CD14-positive monocyte (primary cell): ENCODE data around the gene DZANK1. TPM values are rescaled to one million over a fixed set of nuclear protein-coding genes. Genes with fewer than 3 reads are reported as not detected.

Source experiments
- DNase-seq, 3 donors: peaks; one replicate each; pipeline ENCODE4 v3.0.0-alpha.2; 2011 to 2022
- H2AFZ ChIP-seq: 2 replicates; pipeline ENCODE4 v1.6.0; 2012; ENCODE audit warnings: mild to moderate bottlenecking, low read depth, low read length, inconsistent platforms; ENCODE audit not compliant: insufficient read depth, poor library complexity, severe bottlenecking
- H3K27ac ChIP-seq, 2 donors: 1 replicate in 1 of 2; 2 replicates in 1 of 2; pipeline ENCODE4 v1.5.1; 2012 to 2013; ENCODE audit warnings: low read length in 2 of 2, control low read depth in 1 of 2, inconsistent platforms in 1 of 2, low read depth in 1 of 2, mild to moderate bottlenecking in 1 of 2
- H3K27me3 ChIP-seq, 2 donors: one replicate each; pipeline versions ENCODE4 v1.6.0 to v1.6.1; 2011 to 2013; ENCODE audit warnings: low read length in 2 of 2; ENCODE audit not compliant: control insufficient read depth in 2 of 2, insufficient read depth in 2 of 2
- H3K36me3 ChIP-seq, 2 donors: replicated peaks in 1 of 2; 1 replicate in 1 of 2; 2 replicates in 1 of 2; pipeline versions ENCODE4 v1.5.1 to v1.6.1; 2012 to 2013; ENCODE audit warnings: low read length in 2 of 2, control low read depth in 1 of 2, inconsistent platforms in 1 of 2, mild to moderate bottlenecking in 1 of 2; ENCODE audit not compliant: insufficient read depth in 2 of 2, control insufficient read depth in 1 of 2
- H3K4me1 ChIP-seq, 2 donors: 1 replicate in 1 of 2; 2 replicates in 1 of 2; pipeline versions ENCODE4 v1.5.1 to v1.6.1; 2012 to 2013; ENCODE audit warnings: low read length in 2 of 2, control low read depth in 1 of 2, inconsistent platforms in 1 of 2, mild to moderate bottlenecking in 1 of 2, moderate library complexity in 1 of 2; ENCODE audit not compliant: insufficient read depth in 2 of 2, control insufficient read depth in 1 of 2
- H3K4me2 ChIP-seq: replicated peaks from 2 replicates; pipeline ENCODE3; 2012; ENCODE audit warnings: low read length, moderate library complexity, mild to moderate bottlenecking; ENCODE audit not compliant: poor library complexity, severe bottlenecking; ENCODE audit errors: extremely low read depth
- H3K4me3 ChIP-seq, 3 experiments: fragments of 200-600 bp in 1 of 3; sonication (generic) in 1 of 3; replicated peaks in 1 of 3; 1 replicate in 2 of 3; 2 replicates in 1 of 3; pipeline ENCODE4 v1.5.1; 2011 to 2013; ENCODE audit warnings: low read length in 3 of 3, mild to moderate bottlenecking in 3 of 3, control low read depth in 2 of 3, low read depth in 2 of 3, inconsistent platforms in 1 of 3, moderate library complexity in 1 of 3
- H3K79me2 ChIP-seq: 2 replicates; pipeline ENCODE4 v1.6.0; 2012; ENCODE audit warnings: mild to moderate bottlenecking, control low read depth, inconsistent platforms, low read length, moderate library complexity; ENCODE audit not compliant: insufficient read depth
- H3K9ac ChIP-seq: 2 replicates; pipeline ENCODE4 v1.6.0; 2017; ENCODE audit warnings: low read length, mild to moderate bottlenecking; ENCODE audit not compliant: insufficient read depth, poor library complexity, severe bottlenecking
- H3K9me3 ChIP-seq, 2 donors: replicated peaks in 1 of 2; 1 replicate in 1 of 2; 2 replicates in 1 of 2; pipeline versions ENCODE4 v1.5.1 to v1.6.1; 2012 to 2013; ENCODE audit warnings: low read length in 2 of 2, control low read depth in 1 of 2; ENCODE audit not compliant: control insufficient read depth in 1 of 2, insufficient read depth in 1 of 2
- H4K20me1 ChIP-seq: 2 replicates; pipeline ENCODE4 v1.6.0; 2012; ENCODE audit warnings: mild to moderate bottlenecking, low read length, control low read depth, moderate library complexity; ENCODE audit not compliant: insufficient read depth
- H3K27ac Mint-ChIP-seq, 7 donors: one replicate each; pipeline ENCODE4 v1.8.0; 2020; ENCODE audit warnings: mild to moderate bottlenecking in 7 of 7, mixed read lengths in 7 of 7, moderate library complexity in 6 of 7, inconsistent platforms in 2 of 7
- H3K27me3 Mint-ChIP-seq, 3 donors: one replicate each; pipeline ENCODE4 v1.8.0; 2021 to 2022; ENCODE audit warnings: low read depth in 3 of 3, mild to moderate bottlenecking in 3 of 3, mixed read lengths in 3 of 3, moderate library complexity in 3 of 3, inconsistent platforms in 1 of 3
- H3K36me3 Mint-ChIP-seq, 2 donors: one replicate each; pipeline ENCODE4 v1.8.0; 2020; ENCODE audit warnings: mixed read lengths in 2 of 2, inconsistent platforms in 1 of 2, mild to moderate bottlenecking in 1 of 2
- H3K4me1 Mint-ChIP-seq: one replicate; pipeline ENCODE4 v1.8.0; 2020; ENCODE audit warnings: mild to moderate bottlenecking, mixed read lengths
- H3K4me3 Mint-ChIP-seq, 2 donors: one replicate each; pipeline ENCODE4 v1.8.0; 2020; ENCODE audit warnings: mild to moderate bottlenecking in 2 of 2, mixed read lengths in 2 of 2, moderate library complexity in 1 of 2
- H3K9me3 Mint-ChIP-seq, 7 donors: one replicate each; pipeline ENCODE4 v1.8.0; 2020 to 2022; ENCODE audit warnings: mixed read lengths in 7 of 7, mild to moderate bottlenecking in 6 of 7, moderate library complexity in 6 of 7, inconsistent platforms in 2 of 7
- WGBS: methylation state at CpG from one replicate; pipeline ENCODE4 v1.1.5; 2013; ENCODE audit warnings: missing lambda C conversion rate; ENCODE audit not compliant: insufficient coverage; 5-methylcytosine and 5-hydroxymethylcytosine counted together
- intact Hi-C, 2 donors: fragments of 100-400 bp; cut with micrococcal nuclease; formaldehyde crosslinking; loops; one replicate each; pipeline versions ENCODE4 v1.15.0 to v1.15.1; 2023
- polyA plus RNA-seq, 3 donors: library from polyadenylated mRNA; depleted of rRNA in 1 of 3; unstranded in 2 of 3; stranded (reverse) in 1 of 3; fragments of 300-500 nt in 2 of 3; fragments of >200 nt in 1 of 3; fragmentation: Illumina TruSeq in 2 of 3; gene quantifications; 1 replicate in 2 of 3; 2 replicates in 1 of 3; pipeline ENCODE4 v1.2.3, GENCODE V29; 2012 to 2021
- TF ChIP-seq, protein P1 (sequence below): fragments of 200-600 bp; IDR thresholded peaks from one replicate; pipeline ENCODE4 v1.8.0; 2022; ENCODE audit warnings: antibody characterized with exemption, mild to moderate bottlenecking

Gene DZANK1
- polyA plus RNA-seq, 3 donors, result 0.17 to 1.3 (median 0.69) TPM

DNA sequence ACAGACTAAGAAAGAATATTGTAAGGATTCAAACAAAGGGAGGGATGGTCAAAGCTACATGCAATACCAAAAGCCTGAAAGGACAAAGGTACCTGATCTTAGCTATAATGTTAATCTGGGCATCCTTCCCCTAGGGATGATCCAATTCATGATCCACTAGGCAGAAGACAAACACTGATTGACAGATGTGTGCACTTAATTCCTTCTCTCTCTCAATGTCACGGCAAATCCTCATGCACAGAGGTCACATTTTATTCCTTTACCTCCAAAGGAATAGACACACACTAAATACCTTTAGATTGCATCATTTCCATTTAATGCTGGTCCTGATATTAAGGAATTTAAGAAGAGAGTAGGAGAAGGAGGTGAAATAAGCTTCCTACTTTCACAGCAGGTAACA, 105.2 kb downstream of the DZANK1 start:
- Histone ChIP-seq H2AFZ (no peak overlapping the region), H3K4me3 (no peak overlapping the region), H3K4me2 (no peak overlapping the region), H3K9me3 (no peaks in the 10 kb centered on the region), H3K79me2 (no peaks in the 10 kb centered on the region), H3K9ac (no peak overlapping the region), H3K27me3 (no peaks in the 10 kb centered on the region), H3K27ac (no peak overlapping the region), H3K4me1 (no peaks in the 10 kb centered on the region), H3K36me3 (no peaks in the 10 kb centered on the region), H4K20me1 (no peaks in the 10 kb centered on the region)
- peaks cover 1 to 4% (median 1%) of the 10 kb centered on the region in 3 donors for H3K27me3 Mint-ChIP-seq
- no peak overlapping the region for H3K4me3 Mint-ChIP-seq
- TF ChIP-seq, protein P1, sequence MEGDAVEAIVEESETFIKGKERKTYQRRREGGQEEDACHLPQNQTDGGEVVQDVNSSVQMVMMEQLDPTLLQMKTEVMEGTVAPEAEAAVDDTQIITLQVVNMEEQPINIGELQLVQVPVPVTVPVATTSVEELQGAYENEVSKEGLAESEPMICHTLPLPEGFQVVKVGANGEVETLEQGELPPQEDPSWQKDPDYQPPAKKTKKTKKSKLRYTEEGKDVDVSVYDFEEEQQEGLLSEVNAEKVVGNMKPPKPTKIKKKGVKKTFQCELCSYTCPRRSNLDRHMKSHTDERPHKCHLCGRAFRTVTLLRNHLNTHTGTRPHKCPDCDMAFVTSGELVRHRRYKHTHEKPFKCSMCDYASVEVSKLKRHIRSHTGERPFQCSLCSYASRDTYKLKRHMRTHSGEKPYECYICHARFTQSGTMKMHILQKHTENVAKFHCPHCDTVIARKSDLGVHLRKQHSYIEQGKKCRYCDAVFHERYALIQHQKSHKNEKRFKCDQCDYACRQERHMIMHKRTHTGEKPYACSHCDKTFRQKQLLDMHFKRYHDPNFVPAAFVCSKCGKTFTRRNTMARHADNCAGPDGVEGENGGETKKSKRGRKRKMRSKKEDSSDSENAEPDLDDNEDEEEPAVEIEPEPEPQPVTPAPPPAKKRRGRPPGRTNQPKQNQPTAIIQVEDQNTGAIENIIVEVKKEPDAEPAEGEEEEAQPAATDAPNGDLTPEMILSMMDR, result no peak
- no CpG with 5 or more reads among the region's 1 CpG for WGBS
- no peak for DNase-seq
- H3K4me1 Mint-ChIP-seq, result no peaks in the 10 kb centered on the region
- intact Hi-C loops, result no loop called here
- H3K9me3 Mint-ChIP-seq, result peaks cover 0 to 4% (median 0%) of the 10 kb centered on the region in 7 donors
- no peak overlapping the region for H3K27ac Mint-ChIP-seq
- peaks cover 0 to 1% of the 10 kb centered on the region in 2 donors for H3K36me3 Mint-ChIP-seq

- TF ChIP-seq, protein P1, result no peak
- no peak overlapping the region for H3K4me2 ChIP-seq
- DNase-seq, result no peak
- no peak overlapping the region for H3K4me3 ChIP-seq
- H3K9ac ChIP-seq, result no peak overlapping the region
- H3K4me1 ChIP-seq, result no peaks in the 10 kb centered on the region
- H3K27ac Mint-ChIP-seq, result no peak overlapping the region
- H3K36me3 Mint-ChIP-seq, result no peaks in the 10 kb centered on the region
- H4K20me1 ChIP-seq, result no peaks in the 10 kb centered on the region
- no peaks in the 10 kb centered on the region for H3K79me2 ChIP-seq
- H3K4me3 Mint-ChIP-seq, result no peak overlapping the region
- H3K27me3 Mint-ChIP-seq, result peaks cover 1 to 4% (median 1%) of the 10 kb centered on the region in 3 donors
- H3K27ac ChIP-seq, result no peak overlapping the region
- no peaks in the 10 kb centered on the region for H3K36me3 ChIP-seq
- intact Hi-C loops, result no loop called here
- H3K4me1 Mint-ChIP-seq, result no peaks in the 10 kb centered on the region
- no peaks in the 10 kb centered on the region for H3K9me3 ChIP-seq
- H3K27me3 ChIP-seq, result no peaks in the 10 kb centered on the region
- H3K9me3 Mint-ChIP-seq, result peaks cover 0 to 4% (median 0%) of the 10 kb centered on the region in 7 donors
- no peak overlapping the region for H2AFZ ChIP-seq
- 57% methylated on average over 1 of the region's 1 CpG for WGBS
These were observed 106.2 kb downstream of the DZANK1 start for GRCh38 chr20:18360635-18361034.
